Measurements from ENCODE around the gene THAP4.
A peak's percentile ranks its signal among the peaks of the same experiment; 100 is the strongest.
"Not testable (repeated sequence)": the region's sequence is repeated elsewhere in the genome, so short reads cannot be mapped to it uniquely, and the experiment has no call there.

THAP4 gene

GRCh38 chr2:241662731-241663130, 25.8 kb upstream of the THAP4 start:
- DNase-seq, result not testable (repeated sequence)

- DNase-seq, result no peak
Measured at GRCh38 chr2:241660593-241661213, 23.7 kb upstream of the THAP4 start.

- peak; percentile 26 for DNase-seq
Measured at GRCh38 chr2:241659150-241659739, 22.3 kb upstream of the THAP4 start.

GRCh38 chr2:241658296-241658695, 21.3 kb upstream of the THAP4 start:
- no peak for DNase-seq

GRCh38 chr2:241657786-241658254, 20.9 kb upstream of the THAP4 start:
- no peak for DNase-seq

- no peak for DNase-seq
Measured at GRCh38 chr2:241656190-241656741, 19.3 kb upstream of the THAP4 start.

- DNase-seq, result no peak
Measured at GRCh38 chr2:241655516-241656189, 18.7 kb upstream of the THAP4 start.

- no peak for DNase-seq
Measured at GRCh38 chr2:241654551-241654950, 17.6 kb upstream of the THAP4 start.

GRCh38 chr2:241653210-241653750, 16.3 kb upstream of the THAP4 start:
- DNase-seq, result no peak

GRCh38 chr2:241652722-241653121, 15.8 kb upstream of the THAP4 start:
- DNase-seq, result no peak

GRCh38 chr2:241652142-241652541, 15.2 kb upstream of the THAP4 start:
- DNase-seq, result no peak

GRCh38 chr2:241649927-241650326, 13.0 kb upstream of the THAP4 start:
- DNase-seq, result no peak

GRCh38 chr2:241649404-241649803, 12.4 kb upstream of the THAP4 start:
- DNase-seq, result no peak

GRCh38 chr2:241648453-241648852, 11.5 kb upstream of the THAP4 start:
- DNase-seq, result no peak

GRCh38 chr2:241645915-241646645, 9.1 kb upstream of the THAP4 start:
- no peak for DNase-seq

GRCh38 chr2:241645056-241645914, 8.3 kb upstream of the THAP4 start:
- DNase-seq, result no peak

- no peak for DNase-seq
Measured at GRCh38 chr2:241641631-241642030, 4.7 kb upstream of the THAP4 start.

GRCh38 chr2:241640165-241640795, 3.3 kb upstream of the THAP4 start:
- DNase-seq, result no peak

- DNase-seq, result no peak
Measured at GRCh38 chr2:241639385-241639784, 2.4 kb upstream of the THAP4 start.

- no peak for DNase-seq
Measured at GRCh38 chr2:241638940-241639339, 2.0 kb upstream of the THAP4 start.

Measured in NCI-H1105 treated with DMSO at 0.1 percent for 48 hours (cell line).